NCI-H2227 (cell line): ENCODE results near the gene SSU72.
"Not testable (repeated sequence)": the region's sequence is repeated elsewhere in the genome, so short reads cannot be mapped to it uniquely, and the experiment has no call there.

Source experiments
- DNase-seq: peaks from one replicate; lab custom pipeline; 2025; ENCODE audit not compliant: unreplicated experiment; lab: John Stamatoyannopoulos, UW

SSU72 gene

GRCh38 chr1:1543706-1544099 is 31.0 kb downstream of the SSU72 start:
- DNase-seq: no peak

- no peak for DNase-seq
These were observed 31.6 kb downstream of the SSU72 start for GRCh38 chr1:1542766-1543705.

GRCh38 chr1:1541956-1542765 is 32.5 kb downstream of the SSU72 start:
- no peak for DNase-seq

- no peak for DNase-seq
These were observed 33.6 kb downstream of the SSU72 start for GRCh38 chr1:1540818-1541628.

GRCh38 chr1:1540090-1540817 is 34.4 kb downstream of the SSU72 start, which contains the start of gene TMEM240:
TSS of gene TMEM240 (minus strand) at chr1:1540624. CDS start at chr1:1540346, 278 bp downstream.
- peak; percentile 93 for DNase-seq

- DNase-seq: peak; percentile 56
These were observed 35.2 kb downstream of the SSU72 start for GRCh38 chr1:1539310-1540089.

- DNase-seq: no peak
These were observed 35.7 kb downstream of the SSU72 start for GRCh38 chr1:1538989-1539309.

GRCh38 chr1:1538334-1538733 is 36.3 kb downstream of the SSU72 start:
- DNase-seq: no peak

GRCh38 chr1:1537626-1538250 is 36.9 kb downstream of the SSU72 start:
- no peak for DNase-seq

- no peak for DNase-seq
These were observed 37.6 kb downstream of the SSU72 start for GRCh38 chr1:1536938-1537546.

- no peak for DNase-seq
These were observed 38.4 kb downstream of the SSU72 start for GRCh38 chr1:1536019-1536937.

GRCh38 chr1:1535201-1536018 is 39.3 kb downstream of the SSU72 start:
- no peak for DNase-seq

GRCh38 chr1:1534401-1535154 is 40.1 kb downstream of the SSU72 start:
- no peak for DNase-seq

- not testable (repeated sequence) for DNase-seq
These were observed 40.8 kb downstream of the SSU72 start for GRCh38 chr1:1533894-1534291.

GRCh38 chr1:1533176-1533893 is 41.3 kb downstream of the SSU72 start:
- not testable (repeated sequence) for DNase-seq

- no peak for DNase-seq
These were observed 42.7 kb downstream of the SSU72 start for GRCh38 chr1:1531947-1532346.
